Stimulated activated CD4-positive, alpha-beta T cell treated with anti-CD3 and anti-CD28 coated beads, Interleukin-15, amount 100 ng/mL, for 1 hour (primary cell): ENCODE measurements around the gene EAF1.
"Not testable (repeated sequence)": the region's sequence is repeated elsewhere in the genome, so short reads cannot be mapped to it uniquely, and the experiment has no call there.

ENCODE experiments used
- DNase-seq, 2 donors: peaks; one replicate each; pipeline ENCODE4 v3.0.0-alpha.2; 2020; ENCODE audit warnings: low read depth in 1 of 2, low spot score in 1 of 2

The EAF1 gene

DNA sequence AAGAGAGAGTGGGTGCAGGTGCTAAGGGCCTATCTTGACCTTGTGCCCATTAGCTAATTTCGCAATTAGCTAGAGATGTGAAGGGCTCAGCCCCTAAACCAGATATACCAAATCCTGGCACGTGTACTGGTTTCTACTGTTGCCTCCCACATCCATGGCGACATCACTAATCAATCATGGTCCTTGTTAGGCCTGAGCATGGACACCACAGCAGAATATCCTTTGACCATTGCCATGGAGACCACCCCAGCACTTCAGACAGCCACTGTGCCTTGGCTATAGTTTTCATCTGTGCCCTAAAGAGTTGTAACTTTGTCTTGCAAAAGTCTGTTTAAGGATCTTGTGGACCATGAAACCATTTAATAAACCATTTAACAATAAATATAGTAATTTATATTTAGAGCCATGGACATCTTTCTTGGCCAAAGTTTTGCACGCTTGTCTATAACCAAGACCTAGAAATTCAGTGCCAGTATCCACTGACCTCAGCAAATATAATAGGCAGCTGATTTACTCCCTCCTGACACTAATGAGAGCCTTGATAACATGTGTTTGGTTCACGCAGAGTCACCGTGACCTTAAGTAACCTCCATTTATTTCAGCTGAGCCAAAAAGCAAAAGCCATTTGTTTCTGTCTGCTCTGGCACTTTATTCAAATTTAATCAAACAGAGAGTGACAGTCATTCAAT is 50.7 kb downstream of the EAF1 start:
- DNase-seq = no peak

DNA sequence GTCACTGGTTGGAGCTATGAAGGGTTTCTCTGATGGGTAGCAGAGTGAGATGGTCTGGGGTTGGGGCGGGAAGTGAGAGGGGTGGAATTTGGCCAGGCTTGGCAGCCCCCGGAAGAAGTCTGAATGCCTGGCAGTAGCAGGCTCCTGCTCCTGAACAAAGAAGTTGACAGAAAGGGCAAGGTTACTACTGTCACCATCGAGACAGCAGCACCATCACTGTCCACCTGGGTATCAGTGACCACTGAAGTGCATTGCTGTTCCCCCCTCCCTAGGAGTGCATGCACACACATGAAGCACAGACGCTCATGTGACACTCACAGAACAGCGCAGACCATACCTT is 51.2 kb downstream of the EAF1 start:
- no peak for DNase-seq

DNA sequence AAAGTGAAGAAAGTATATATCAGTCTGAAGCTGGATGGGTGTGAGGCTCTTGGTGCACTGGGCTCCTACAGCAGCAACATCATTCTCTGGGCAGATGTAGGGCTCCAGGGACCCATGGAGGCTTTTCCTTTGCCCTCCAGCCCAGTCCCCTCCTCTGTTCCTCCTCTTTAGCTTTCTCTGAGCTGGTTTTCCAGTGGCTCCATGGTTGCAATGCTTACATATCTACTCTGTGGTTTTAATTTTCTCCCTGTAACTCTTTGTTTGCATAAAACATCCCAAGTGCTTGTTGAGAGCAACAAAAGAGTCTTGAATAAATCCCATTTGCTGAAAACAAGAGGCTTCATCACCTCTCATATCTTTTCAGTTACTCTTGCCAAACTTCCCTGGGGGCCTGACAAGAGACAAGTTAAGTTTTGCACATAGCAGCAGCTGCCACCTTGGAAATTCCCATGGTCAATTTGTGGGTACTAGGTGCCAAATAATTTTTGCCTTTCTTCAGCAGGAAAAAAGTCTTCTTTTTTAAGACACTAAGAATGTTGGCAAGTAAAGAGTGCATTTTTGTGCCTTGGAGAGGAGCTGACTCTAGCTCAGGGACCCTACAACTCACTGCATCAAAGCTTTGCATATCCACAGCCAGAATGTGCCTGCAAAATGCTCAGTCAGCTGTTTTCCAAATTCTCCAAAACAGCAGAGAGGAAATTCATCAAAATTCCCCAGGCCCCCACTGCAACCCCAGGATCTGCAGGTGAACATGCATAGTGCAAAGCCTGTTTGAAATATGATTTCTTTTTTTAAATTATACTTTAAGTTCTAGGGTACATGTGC is 52.2 kb downstream of the EAF1 start:
- DNase-seq = no peak

DNA sequence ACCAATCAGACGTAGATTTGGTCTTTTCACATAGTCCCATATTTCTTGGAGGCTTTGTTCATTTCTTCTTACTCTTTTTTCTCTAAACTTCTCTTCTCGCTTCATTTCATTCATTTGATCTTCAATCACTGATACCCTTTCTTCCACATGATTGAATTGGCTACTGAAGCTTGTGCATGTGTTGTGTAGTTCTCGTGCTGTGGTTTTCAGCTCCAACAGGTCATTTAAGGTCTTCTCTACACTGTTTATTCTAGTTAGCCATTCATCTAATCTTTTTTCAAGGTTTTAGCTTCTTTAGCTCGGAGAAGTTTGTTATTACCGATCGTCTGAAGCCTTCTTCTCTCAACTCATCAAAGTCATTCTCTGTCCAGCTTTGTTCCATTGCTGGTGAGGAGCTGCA is 57.2 kb downstream of the EAF1 start:
- not testable (repeated sequence) for DNase-seq

DNA sequence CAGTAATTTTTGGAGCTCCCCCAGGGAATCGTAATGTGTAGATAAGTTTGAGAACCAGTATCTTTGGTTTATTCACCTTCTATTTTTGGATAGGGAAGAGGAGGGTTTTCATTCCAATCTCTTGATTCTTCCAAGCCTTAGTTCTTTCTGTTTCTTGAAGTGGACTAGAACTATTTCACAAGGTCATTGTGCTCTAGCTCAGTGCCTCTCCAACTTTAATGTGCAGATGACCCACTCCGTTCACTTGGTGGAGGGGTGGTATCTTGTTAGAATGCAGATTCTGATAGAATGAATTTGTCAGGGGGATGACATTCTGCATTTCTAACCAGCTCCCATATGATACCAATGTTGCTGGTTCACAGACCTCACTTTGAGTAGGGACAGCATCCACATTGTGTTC is 58.6 kb downstream of the EAF1 start:
- no peak for DNase-seq

DNA sequence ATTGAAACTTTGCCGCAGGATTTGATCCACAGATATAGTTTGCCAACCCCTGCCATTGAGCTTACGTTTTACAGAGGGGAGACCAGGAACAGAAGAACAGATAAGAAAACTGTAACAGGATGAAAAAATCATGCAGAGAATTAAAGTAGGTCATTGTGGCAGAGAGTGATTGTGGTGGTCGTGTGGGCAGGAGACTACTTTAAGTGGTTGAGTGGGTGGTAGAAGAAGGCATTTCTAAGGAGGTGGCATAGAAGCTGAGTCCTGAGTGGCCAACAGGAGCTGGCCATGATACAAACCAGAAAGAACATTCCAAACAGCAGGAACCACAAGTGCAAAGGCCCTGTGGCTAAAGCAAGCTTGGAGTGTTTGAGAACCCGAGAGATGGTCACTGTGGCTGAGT is 59.6 kb downstream of the EAF1 start:
- no peak for DNase-seq

DNA sequence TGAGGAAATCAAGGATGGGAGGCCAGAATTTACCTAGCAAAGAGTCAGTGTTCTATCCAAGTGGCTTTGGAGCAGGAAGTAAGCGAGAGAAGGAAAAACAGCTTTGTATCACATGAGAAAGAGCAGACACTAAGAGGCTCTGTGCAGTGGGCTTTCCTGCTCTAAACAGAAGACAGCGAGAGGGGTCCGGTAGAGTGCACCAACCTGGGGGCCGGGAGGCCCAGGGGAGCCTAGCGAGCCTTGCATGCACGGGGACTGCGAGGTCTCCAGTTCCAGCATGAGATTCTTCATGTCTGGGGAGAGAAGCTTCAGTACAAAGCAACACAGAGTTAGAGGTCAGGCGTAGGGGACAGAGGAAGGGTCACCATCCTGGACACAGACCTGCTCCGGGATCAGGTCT is 60.6 kb downstream of the EAF1 start:
- DNase-seq = no peak

DNA sequence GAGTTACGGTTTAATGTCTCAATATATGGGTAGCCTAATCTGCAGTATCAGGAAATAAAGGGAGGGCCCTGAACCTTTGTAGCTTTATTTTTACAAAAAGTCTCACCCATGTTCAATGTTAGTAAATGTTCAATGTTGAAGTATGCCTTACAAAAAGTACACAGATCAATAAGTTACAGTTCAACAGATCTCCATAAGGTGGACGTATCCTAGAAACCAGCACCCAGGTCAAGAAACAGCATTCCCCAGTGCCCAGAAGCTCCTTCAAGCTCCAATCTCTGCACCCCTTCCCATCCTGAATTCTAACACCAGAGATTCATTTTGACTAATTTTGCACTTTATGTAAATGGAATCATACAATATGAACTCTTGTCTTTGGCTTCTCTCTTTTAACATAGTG is 62.8 kb downstream of the EAF1 start:
- DNase-seq = no peak

DNA sequence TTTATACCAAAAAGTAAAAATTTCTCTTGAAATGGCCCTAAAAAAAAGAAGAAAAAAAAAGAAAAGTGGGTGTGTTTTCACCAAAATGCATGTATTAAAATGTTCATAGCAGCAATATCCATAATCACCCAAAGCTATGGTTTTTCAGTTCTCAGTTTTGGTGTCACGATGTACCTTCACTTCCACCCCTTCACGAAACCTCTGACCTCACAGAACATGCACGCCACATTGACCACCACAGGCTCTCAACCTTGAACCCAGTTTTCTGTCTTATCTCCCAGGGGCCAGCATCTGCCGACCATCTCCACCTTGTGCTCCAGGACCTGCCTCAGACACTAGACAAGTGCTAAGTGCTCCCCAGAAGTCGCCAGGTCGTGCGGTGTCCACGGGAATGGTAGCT is 63.7 kb downstream of the EAF1 start:
- no peak for DNase-seq
